A172 (cell line): ENCODE measurements around the gene SEMA4B. TPM values are rescaled to one million over a fixed set of nuclear protein-coding genes. Genes with fewer than 3 reads are reported as not detected.
"Not testable (repeated sequence)": the region's sequence is repeated elsewhere in the genome, so short reads cannot be mapped to it uniquely, and the experiment has no call there.

ENCODE experiments used
- DNase-seq: peaks from one replicate; pipeline ENCODE4 v3.0.0-alpha.2; 2015; ENCODE audit warnings: low spot score
- total RNA-seq: library from RNA; depleted of rRNA; stranded (reverse); fragments of >200 nt; shearing (Covaris generic); gene quantifications from 2 replicates; pipeline ENCODE4 v1.2.3, GENCODE V29; 2014; rRNA removed

Gene SEMA4B
- 17.1 and 33.8 TPM in 2 replicates for total RNA-seq

GRCh38 chr15:90201130-90201943, at the start of gene SEMA4B:
TSS of gene SEMA4B (plus strand) at chr15:90201330. CDS start at chr15:90201579, 249 bp downstream.
- DNase-seq = no peak

- DNase-seq = no peak
Measured at GRCh38 chr15:90151989-90152645, 49.0 kb upstream of the SEMA4B start.

GRCh38 chr15:90153658-90154057, 47.5 kb upstream of the SEMA4B start:
- no peak for DNase-seq

- no peak for DNase-seq
Measured at GRCh38 chr15:90154246-90154645, 46.9 kb upstream of the SEMA4B start.

GRCh38 chr15:90154861-90155626, 46.1 kb upstream of the SEMA4B start:
- DNase-seq = peak; percentile 79

GRCh38 chr15:90159213-90159612, 41.9 kb upstream of the SEMA4B start:
- DNase-seq = no peak

GRCh38 chr15:90160781-90161727, 40.1 kb upstream of the SEMA4B start:
- no peak for DNase-seq

GRCh38 chr15:90161950-90162361, 39.2 kb upstream of the SEMA4B start:
- DNase-seq = no peak

- DNase-seq = no peak
Measured at GRCh38 chr15:90162956-90163355, 38.2 kb upstream of the SEMA4B start.

- DNase-seq = not testable (repeated sequence)
Measured at GRCh38 chr15:90164239-90164638, 36.9 kb upstream of the SEMA4B start.

GRCh38 chr15:90165157-90165556, 36.0 kb upstream of the SEMA4B start:
- DNase-seq = no peak

- peak; percentile 99 for DNase-seq
Measured at GRCh38 chr15:90165659-90166489, 35.3 kb upstream of the SEMA4B start.

- DNase-seq = no peak
Measured at GRCh38 chr15:90167121-90167520, 34.0 kb upstream of the SEMA4B start.

- DNase-seq = no peak
Measured at GRCh38 chr15:90171623-90172022, 29.5 kb upstream of the SEMA4B start.

GRCh38 chr15:90173372-90173771, 27.8 kb upstream of the SEMA4B start:
- no peak for DNase-seq

GRCh38 chr15:90174140-90174875, 26.8 kb upstream of the SEMA4B start:
- DNase-seq = no peak

GRCh38 chr15:90177012-90177411, 24.1 kb upstream of the SEMA4B start:
- DNase-seq = no peak

- DNase-seq = no peak
Measured at GRCh38 chr15:90178468-90179435, 22.4 kb upstream of the SEMA4B start.
